ENCODE results near the gene LAMC2.

- TF ChIP-seq POLR2A (IDR thresholded peaks at IDR 0.05), result no peak
- no peak for TF ChIP-seq CTCF (IDR thresholded peaks at IDR 0.05)
- TF ChIP-seq POLR2AphosphoS5 (IDR thresholded peaks at IDR 0.05), result no peak
- no peak for TF ChIP-seq EP300 (IDR thresholded peaks at IDR 0.05)
Observed at GRCh38 chr1:183240526-183240825, 54.4 kb downstream of the LAMC2 start.
